Measurements from ENCODE around the gene CDK16.

Gene CDK16

DNA sequence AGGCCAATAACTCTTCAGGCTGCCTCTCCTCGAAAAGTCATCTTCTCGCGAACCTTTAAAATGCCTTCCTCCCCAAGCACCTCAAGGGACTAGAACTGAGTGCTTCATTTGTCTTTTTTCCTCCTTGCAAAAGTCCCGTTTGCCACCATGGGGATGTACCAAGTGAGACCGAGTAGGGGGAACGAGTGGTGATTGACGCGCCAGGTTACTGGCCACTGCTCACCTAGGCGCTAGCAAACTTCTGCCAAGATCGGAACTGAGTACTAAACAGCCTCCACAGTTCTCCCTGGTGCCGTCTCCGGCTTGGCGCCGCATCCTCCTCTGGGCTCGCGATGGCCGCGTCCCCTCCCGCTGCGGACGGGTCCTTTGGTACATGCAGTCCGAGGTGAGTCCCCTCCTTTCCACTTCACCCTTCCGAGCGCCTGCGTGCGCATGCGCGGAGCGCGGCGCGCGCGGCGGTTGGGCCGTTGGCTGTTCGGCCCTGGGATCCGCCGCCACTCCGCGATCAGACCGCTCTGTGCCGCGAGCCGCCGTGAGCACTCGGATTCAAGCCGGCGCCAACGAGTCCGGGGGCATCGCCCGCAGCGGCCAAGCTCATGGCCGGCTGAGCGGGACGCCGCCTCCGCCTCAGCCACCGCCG is at the start of gene CDK16:
Gene CDK16, plus strand, starts transcription at position 402 of the 640 bp plus-strand sequence. CDS start 4,877 bp downstream, outside the sequence.
- DNase-seq: peak in 54 of 56 donors; percentile 13 to 91 (median 74)

DNA sequence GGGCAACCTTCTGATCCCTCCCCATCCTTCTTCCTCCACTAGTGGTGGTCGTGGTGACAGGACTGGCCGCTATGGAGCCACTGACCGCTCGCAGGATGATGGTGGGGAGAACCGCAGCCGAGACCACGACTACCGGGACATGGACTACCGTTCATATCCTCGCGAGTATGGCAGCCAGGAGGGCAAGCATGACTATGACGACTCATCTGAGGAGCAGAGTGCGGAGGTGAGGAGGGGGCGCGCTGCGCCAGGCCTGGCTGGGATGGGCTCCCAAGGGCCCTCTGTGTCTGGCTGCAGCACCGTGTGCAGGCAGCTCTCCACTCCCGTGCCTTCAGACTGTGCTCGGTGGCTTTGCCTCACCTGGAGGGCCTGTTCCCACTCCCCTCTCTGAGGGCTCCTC is 49.2 kb upstream of the CDK16 start:
- DNase-seq: no peak

- no peak for DNase-seq
These were observed 48.6 kb upstream of the CDK16 start for GRCh38 chrX:47169726-47170515.

GRCh38 chrX:47170861-47171692 is 47.4 kb upstream of the CDK16 start:
- no peak for DNase-seq

DNA sequence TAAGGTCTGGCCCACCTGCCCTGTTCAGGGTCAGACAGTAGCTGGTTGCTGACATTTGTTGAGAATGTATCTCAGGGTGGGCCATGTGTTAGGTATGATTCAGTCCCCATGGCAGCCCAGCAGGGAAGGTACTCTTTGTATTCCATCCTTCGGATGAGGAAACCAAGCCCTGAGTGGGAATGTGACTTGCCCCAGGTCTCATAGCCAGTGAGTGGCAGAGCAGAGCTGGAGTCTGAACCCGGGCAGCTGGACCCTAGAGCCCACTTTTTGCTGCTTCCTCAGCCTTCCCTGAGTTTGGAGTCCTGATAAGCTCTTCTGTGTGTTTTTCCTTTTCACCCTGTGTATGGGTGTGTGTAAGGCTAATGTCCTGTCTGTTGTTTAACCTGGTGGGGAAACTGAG is 46.5 kb upstream of the CDK16 start:
- no peak for DNase-seq

- no peak for DNase-seq
These were observed 45.9 kb upstream of the CDK16 start for GRCh38 chrX:47172549-47172948.

DNA sequence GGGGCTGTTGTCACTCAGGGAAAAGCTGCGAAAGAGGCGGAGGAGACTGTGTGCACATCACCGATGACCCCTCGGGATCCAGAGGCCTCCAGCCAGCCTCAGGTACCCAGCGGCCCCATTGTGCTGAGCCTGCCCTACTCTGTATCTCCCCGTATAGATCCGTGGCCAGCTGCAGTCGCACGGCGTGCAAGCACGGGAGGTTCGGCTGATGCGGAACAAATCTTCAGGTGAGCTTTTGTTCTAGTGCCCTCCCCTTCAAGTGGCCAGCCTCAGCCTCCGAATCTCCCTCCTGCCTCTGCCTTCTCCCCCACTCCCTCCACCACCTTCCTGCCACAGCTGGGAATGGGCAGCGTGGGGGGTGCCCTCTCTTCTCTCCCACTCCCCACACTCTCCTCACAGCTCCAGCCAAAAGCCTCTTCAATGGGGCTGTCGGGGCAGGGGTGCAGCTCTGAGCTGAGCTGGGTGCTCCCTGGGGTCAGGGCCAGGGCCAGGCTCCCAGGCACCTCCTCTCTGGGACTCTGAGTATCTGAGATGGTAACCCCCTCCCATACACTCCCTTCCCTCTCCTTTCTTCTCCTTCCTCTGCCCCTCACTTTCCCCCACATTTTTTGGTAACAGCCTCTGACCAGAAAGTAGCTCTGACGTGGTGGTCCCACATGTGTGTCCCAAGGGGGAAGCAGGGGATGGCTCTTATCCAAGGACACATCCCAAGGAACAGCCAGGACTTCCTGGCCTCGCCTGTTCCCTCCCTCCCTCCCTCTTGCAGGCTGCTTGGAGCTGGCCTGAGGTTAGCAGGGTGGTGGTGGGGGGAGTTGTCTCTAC is 45.3 kb upstream of the CDK16 start:
- no peak for DNase-seq

GRCh38 chrX:47174376-47174775 is 44.1 kb upstream of the CDK16 start:
- DNase-seq: no peak

GRCh38 chrX:47174846-47175587 is 43.5 kb upstream of the CDK16 start:
- no peak for DNase-seq

GRCh38 chrX:47175588-47175980 is 42.9 kb upstream of the CDK16 start:
- no peak for DNase-seq

- no peak for DNase-seq
These were observed 42.3 kb upstream of the CDK16 start for GRCh38 chrX:47176101-47176740.

DNA sequence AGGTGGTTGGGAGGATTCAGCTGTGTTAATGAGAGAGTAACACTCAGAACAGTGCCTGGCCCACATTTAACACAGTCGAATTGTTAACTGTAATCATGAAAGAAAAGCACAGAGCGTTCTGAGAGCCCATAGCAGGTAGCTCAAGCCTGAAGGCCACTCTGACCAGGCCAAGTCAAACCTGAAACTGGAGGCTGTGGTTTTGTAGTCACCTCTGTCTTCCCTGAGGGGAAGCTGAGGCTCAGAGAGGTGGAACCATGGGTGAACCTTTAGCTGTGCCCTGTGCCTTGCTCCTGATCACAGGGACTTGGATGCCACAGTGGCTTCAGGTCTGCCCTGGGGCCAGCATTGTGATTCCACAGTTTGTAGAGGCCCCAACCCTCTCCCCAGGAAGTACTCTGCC is 41.4 kb upstream of the CDK16 start:
- no peak for DNase-seq

- no peak for DNase-seq
These were observed 40.1 kb upstream of the CDK16 start for GRCh38 chrX:47178337-47178736.

DNA sequence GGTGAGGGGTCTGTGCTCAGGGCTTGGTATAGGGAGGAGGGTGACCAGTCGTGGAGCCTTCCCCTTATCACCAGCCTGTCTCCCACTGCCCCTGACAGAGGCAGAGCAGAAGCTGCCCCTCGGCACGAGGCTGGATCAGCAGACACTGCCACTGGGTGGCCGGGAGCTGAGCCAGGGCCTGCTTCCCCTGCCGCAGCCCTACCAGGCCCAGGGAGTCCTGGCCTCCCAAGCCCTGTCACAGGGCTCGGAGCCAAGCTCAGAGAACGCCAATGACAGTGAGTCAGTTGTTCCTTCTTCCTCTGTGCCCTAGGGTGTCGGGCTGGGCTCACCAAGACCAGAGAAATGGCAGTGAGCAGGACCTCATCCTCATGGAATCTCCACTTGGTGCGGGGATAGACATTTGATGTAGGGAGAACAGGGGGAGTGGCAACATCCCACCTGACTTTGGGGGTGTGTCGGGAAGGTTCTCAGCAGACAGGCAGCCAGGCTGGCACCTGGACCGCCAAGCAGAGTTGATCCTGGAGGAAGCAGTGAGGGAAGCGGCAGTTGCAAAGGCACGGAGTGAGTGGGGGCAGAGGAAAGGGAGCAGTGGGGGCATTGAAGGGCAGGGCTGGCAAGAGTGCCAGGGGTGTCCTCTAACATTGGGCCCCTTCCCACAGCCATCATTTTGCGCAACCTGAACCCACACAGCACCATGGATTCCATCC is 39.1 kb upstream of the CDK16 start:
- DNase-seq: peak in 46 of 56 donors; percentile 0 to 68 (median 30)

GRCh38 chrX:47179928-47180255 is 38.6 kb upstream of the CDK16 start:
- no peak for DNase-seq

DNA sequence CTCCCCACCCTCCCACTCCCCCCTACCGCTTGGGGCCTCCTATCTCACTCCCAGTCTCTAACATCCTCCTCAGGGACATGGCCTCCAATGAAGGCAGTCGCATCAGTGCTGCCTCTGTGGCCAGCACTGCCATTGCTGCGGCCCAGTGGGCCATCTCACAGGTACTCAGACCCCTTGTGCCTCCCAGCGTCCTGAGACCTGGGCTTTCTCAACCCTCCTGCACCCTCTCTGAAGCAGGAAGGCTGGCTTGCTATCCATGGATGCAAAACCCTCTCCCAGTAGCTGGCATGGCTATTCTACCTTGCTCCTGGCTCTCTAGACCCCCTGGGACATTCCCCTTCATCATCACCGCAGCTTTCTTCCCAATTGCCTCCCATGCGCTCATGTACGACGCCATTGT is 38.1 kb upstream of the CDK16 start:
- no peak for DNase-seq

DNA sequence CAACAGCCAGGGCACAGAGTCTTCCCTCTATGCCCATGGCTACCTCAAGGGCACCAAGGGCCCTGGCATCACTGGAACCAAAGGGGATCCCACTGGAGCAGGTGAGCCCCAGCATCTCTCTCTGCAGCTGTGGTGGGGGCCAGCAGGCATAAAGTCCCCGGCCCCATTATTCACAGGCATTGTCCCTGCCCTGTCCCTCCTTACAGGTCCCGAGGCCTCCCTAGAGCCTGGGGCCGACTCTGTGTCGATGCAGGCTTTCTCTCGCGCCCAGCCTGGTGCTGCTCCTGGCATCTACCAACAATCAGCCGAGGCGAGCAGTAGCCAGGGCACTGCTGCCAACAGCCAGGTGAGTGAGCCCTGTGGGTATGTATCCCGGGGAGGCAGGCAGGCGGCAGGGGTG is 37.2 kb upstream of the CDK16 start:
- DNase-seq: no peak

DNA sequence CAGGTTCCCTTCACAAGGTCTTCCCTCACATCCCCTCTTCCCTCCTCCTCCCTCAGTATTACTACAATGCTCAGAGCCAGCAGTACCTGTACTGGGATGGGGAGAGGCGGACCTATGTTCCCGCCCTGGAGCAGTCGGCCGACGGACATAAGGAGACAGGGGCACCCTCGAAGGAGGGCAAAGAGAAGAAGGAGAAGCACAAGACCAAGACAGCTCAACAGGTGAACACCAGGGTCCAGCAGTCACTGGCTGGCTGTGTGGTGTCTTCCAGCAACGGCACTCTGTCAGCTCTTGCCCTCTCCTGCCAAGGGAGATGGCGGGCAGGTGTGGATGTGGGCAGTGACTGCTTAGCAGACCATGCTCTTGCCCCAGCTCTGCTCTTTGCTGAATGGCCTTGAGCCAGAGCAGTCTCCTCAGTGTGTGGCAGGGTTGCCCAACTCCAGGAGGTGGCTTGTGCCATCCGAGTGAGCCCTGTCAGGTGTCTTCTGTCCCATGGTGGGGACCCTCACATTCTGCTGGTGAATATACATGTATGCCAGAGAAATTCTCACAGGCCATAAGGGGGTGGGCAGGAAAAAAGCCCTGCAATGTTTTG is 36.3 kb upstream of the CDK16 start:
- peak in 1 of 56 donors; percentile 3 for DNase-seq

DNA sequence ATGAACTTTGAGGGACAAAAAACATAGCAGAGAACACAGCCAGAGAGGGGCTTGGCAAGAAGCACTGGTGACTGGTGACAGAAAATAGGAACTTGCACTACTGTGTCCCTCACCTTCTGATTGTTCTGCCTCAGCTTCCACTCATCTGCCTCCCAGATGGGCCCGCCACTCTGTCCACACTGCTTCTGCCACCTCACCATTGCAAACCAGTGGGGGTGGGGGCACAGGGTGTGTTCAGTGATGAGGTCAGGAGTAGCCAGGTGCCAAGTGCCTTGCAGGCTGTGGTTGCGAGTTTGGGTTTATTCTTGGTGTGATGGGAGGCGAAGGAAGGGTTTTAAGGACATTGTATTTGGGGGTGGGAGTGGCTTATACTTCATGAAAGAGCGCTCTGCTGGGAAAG is 34.0 kb upstream of the CDK16 start:
- DNase-seq: no peak

All from nucleus accumbens (tissue), 56 donors.